AG08395 (cell line): Measurements from ENCODE around the gene ARF5.

Experiments
- DNase-seq: peaks from one replicate; pipeline ENCODE4 v3.0.0; 2012; ENCODE audit warnings: mixed read lengths, low spot score

The ARF5 gene

GRCh38 chr7:127635659-127636285, 47.6 kb downstream of the ARF5 start:
- no peak for DNase-seq

- no peak for DNase-seq
Measured at GRCh38 chr7:127638197-127638596, 50.0 kb downstream of the ARF5 start.
